NB4 (cell line): Measurements from ENCODE around the gene KAZN.

Source experiments
- DNase-seq: peaks from one replicate; pipeline ENCODE4 v3.0.0; 2010; ENCODE audit warnings: low read depth
- H3K4me3 ChIP-seq: one replicate; pipeline ENCODE4 v1.5.1; 2011; ENCODE audit warnings: mild to moderate bottlenecking, low read depth, low read length, moderate library complexity
- CTCF ChIP-seq: IDR thresholded peaks from one replicate; pipeline ENCODE4 v1.5.1; 2012; ENCODE audit warnings: low read depth, low read length
- MYC ChIP-seq: IDR thresholded peaks from 2 replicates; pipeline ENCODE4 v1.6.1; 2011; ENCODE audit warnings: low read depth, low read length
- POLR2A ChIP-seq: IDR thresholded peaks from 2 replicates; pipeline ENCODE4 v1.6.1; 2011; ENCODE audit warnings: mild to moderate bottlenecking; ENCODE audit not compliant: insufficient read length; ENCODE audit errors: extremely low read depth
- TF ChIP-seq, protein P1 (sequence below): IDR thresholded peaks from 2 replicates; pipeline ENCODE4 v1.6.1; 2011; ENCODE audit warnings: low read depth, low read length

Gene KAZN

GRCh38 chr1:14668538-14668937 lies 70.1 kb downstream of the KAZN start:
- no peak for DNase-seq
- H3K4me3 ChIP-seq: no peak overlapping the region
- TF ChIP-seq CTCF: no peak
- no peak for TF ChIP-seq POLR2A
- TF ChIP-seq, protein P1, sequence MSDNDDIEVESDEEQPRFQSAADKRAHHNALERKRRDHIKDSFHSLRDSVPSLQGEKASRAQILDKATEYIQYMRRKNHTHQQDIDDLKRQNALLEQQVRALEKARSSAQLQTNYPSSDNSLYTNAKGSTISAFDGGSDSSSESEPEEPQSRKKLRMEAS: no peak
- no peak for TF ChIP-seq MYC

- no peak overlapping the region for H3K4me3 ChIP-seq
- DNase-seq: no peak
- no peak for TF ChIP-seq POLR2A
- TF ChIP-seq, protein P1: no peak
- no peak for TF ChIP-seq MYC
- no peak for TF ChIP-seq CTCF
These were observed 73.5 kb downstream of the KAZN start for GRCh38 chr1:14672005-14672404.

DNA sequence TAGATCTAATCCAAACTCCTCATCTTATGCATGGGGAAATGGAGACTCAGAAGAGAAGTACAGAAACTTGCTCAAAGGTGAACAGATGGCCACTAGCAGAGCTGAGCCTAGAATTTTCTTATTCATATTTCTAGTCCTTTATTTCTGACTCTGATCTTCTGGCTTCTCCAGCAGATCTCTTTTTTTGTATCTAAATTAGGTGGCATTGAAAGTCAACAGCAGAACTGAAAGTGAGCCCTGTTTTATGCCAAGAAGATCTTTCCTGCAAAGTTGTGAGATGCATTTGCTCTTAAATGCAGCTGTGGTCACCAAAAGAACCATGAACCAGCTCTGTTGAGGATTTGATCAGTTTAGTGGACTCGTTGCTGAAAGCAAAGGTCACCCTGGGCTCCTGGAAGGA lies 75.5 kb downstream of the KAZN start:
- no peak overlapping the region for H3K4me3 ChIP-seq
- TF ChIP-seq CTCF (no peak), MYC (no peak), POLR2A (no peak)
- TF ChIP-seq, protein P1: no peak
- no peak for DNase-seq

GRCh38 chr1:14676400-14676799 lies 77.9 kb downstream of the KAZN start:
- TF ChIP-seq MYC (no peak), POLR2A (no peak), CTCF (no peak)
- TF ChIP-seq, protein P1: no peak
- DNase-seq: no peak

DNA sequence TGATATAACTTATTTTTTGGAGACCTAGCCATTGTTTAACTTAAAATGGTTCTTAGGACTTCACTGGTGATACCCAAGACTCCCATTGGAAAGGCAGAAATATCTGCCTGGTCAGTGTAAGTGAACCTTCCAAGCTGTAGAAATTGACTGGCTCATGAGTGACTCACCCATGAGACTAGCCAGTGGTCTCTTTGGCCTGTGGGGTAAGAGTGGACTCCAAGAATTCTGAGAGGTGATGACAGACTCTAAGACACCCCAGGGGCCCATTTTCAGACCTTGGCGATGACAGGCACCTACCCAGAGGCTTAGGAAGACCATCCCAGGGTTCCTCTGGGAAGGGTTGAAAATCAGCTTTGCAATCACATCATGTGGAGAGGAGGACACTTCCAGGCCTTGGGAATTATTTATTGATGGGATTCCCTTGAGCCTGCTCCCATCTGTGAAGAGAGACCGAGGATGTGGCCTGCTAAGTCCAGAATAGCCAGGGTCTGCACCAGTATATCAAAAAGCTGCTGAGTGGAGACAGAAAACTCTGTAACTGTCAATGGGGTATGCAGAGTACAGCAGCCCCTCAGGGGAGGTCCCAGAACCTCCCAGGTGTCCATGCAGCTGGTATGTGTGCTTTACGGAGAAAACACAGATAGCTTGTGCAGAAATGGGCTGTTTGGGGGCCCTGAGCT lies 78.9 kb downstream of the KAZN start:
- no peak for DNase-seq
- TF ChIP-seq, protein P1: no peak
- TF ChIP-seq MYC (no peak), POLR2A (no peak), CTCF (no peak)
- no peak overlapping the region for H3K4me3 ChIP-seq

More at GRCh38 chr1:14676400-14676799, 77.9 kb downstream of the KAZN start:
- no peak overlapping the region for H3K4me3 ChIP-seq
